CD14-positive monocyte (primary cell): Measurements from ENCODE around the gene DNAAF5. TPM values are rescaled to one million over a fixed set of nuclear protein-coding genes. Genes with fewer than 3 reads are reported as not detected.

Experiments used
- DNase-seq, 3 donors: peaks; one replicate each; pipeline ENCODE4 v3.0.0-alpha.2; 2011 to 2022
- H2AFZ ChIP-seq: 2 replicates; pipeline ENCODE4 v1.6.0; 2012; ENCODE audit warnings: mild to moderate bottlenecking, low read depth, low read length, inconsistent platforms; ENCODE audit not compliant: insufficient read depth, poor library complexity, severe bottlenecking
- H3K27ac ChIP-seq, 2 donors: 1 replicate in 1 of 2; 2 replicates in 1 of 2; pipeline ENCODE4 v1.5.1; 2012 to 2013; ENCODE audit warnings: low read length in 2 of 2, control low read depth in 1 of 2, inconsistent platforms in 1 of 2, low read depth in 1 of 2, mild to moderate bottlenecking in 1 of 2
- H3K27me3 ChIP-seq, 2 donors: one replicate each; pipeline versions ENCODE4 v1.6.0 to v1.6.1; 2011 to 2013; ENCODE audit warnings: low read length in 2 of 2; ENCODE audit not compliant: control insufficient read depth in 2 of 2, insufficient read depth in 2 of 2
- H3K36me3 ChIP-seq, 2 donors: replicated peaks in 1 of 2; 1 replicate in 1 of 2; 2 replicates in 1 of 2; pipeline versions ENCODE4 v1.5.1 to v1.6.1; 2012 to 2013; ENCODE audit warnings: low read length in 2 of 2, control low read depth in 1 of 2, inconsistent platforms in 1 of 2, mild to moderate bottlenecking in 1 of 2; ENCODE audit not compliant: insufficient read depth in 2 of 2, control insufficient read depth in 1 of 2
- H3K4me1 ChIP-seq, 2 donors: 1 replicate in 1 of 2; 2 replicates in 1 of 2; pipeline versions ENCODE4 v1.5.1 to v1.6.1; 2012 to 2013; ENCODE audit warnings: low read length in 2 of 2, control low read depth in 1 of 2, inconsistent platforms in 1 of 2, mild to moderate bottlenecking in 1 of 2, moderate library complexity in 1 of 2; ENCODE audit not compliant: insufficient read depth in 2 of 2, control insufficient read depth in 1 of 2
- H3K4me2 ChIP-seq: replicated peaks from 2 replicates; pipeline ENCODE3; 2012; ENCODE audit warnings: low read length, moderate library complexity, mild to moderate bottlenecking; ENCODE audit not compliant: poor library complexity, severe bottlenecking; ENCODE audit errors: extremely low read depth
- H3K4me3 ChIP-seq, 3 experiments: fragments of 200-600 bp in 1 of 3; sonication (generic) in 1 of 3; replicated peaks in 1 of 3; 1 replicate in 2 of 3; 2 replicates in 1 of 3; pipeline ENCODE4 v1.5.1; 2011 to 2013; ENCODE audit warnings: low read length in 3 of 3, mild to moderate bottlenecking in 3 of 3, control low read depth in 2 of 3, low read depth in 2 of 3, inconsistent platforms in 1 of 3, moderate library complexity in 1 of 3
- H3K79me2 ChIP-seq: 2 replicates; pipeline ENCODE4 v1.6.0; 2012; ENCODE audit warnings: mild to moderate bottlenecking, control low read depth, inconsistent platforms, low read length, moderate library complexity; ENCODE audit not compliant: insufficient read depth
- H3K9ac ChIP-seq: 2 replicates; pipeline ENCODE4 v1.6.0; 2017; ENCODE audit warnings: low read length, mild to moderate bottlenecking; ENCODE audit not compliant: insufficient read depth, poor library complexity, severe bottlenecking
- H3K9me3 ChIP-seq, 2 donors: replicated peaks in 1 of 2; 1 replicate in 1 of 2; 2 replicates in 1 of 2; pipeline versions ENCODE4 v1.5.1 to v1.6.1; 2012 to 2013; ENCODE audit warnings: low read length in 2 of 2, control low read depth in 1 of 2; ENCODE audit not compliant: control insufficient read depth in 1 of 2, insufficient read depth in 1 of 2
- H4K20me1 ChIP-seq: 2 replicates; pipeline ENCODE4 v1.6.0; 2012; ENCODE audit warnings: mild to moderate bottlenecking, low read length, control low read depth, moderate library complexity; ENCODE audit not compliant: insufficient read depth
- H3K27ac Mint-ChIP-seq, 7 donors: one replicate each; pipeline ENCODE4 v1.8.0; 2020; ENCODE audit warnings: mild to moderate bottlenecking in 7 of 7, mixed read lengths in 7 of 7, moderate library complexity in 6 of 7, inconsistent platforms in 2 of 7
- H3K27me3 Mint-ChIP-seq, 3 donors: one replicate each; pipeline ENCODE4 v1.8.0; 2021 to 2022; ENCODE audit warnings: low read depth in 3 of 3, mild to moderate bottlenecking in 3 of 3, mixed read lengths in 3 of 3, moderate library complexity in 3 of 3, inconsistent platforms in 1 of 3
- H3K36me3 Mint-ChIP-seq, 2 donors: one replicate each; pipeline ENCODE4 v1.8.0; 2020; ENCODE audit warnings: mixed read lengths in 2 of 2, inconsistent platforms in 1 of 2, mild to moderate bottlenecking in 1 of 2
- H3K4me1 Mint-ChIP-seq: one replicate; pipeline ENCODE4 v1.8.0; 2020; ENCODE audit warnings: mild to moderate bottlenecking, mixed read lengths
- H3K4me3 Mint-ChIP-seq, 2 donors: one replicate each; pipeline ENCODE4 v1.8.0; 2020; ENCODE audit warnings: mild to moderate bottlenecking in 2 of 2, mixed read lengths in 2 of 2, moderate library complexity in 1 of 2
- H3K9me3 Mint-ChIP-seq, 7 donors: one replicate each; pipeline ENCODE4 v1.8.0; 2020 to 2022; ENCODE audit warnings: mixed read lengths in 7 of 7, mild to moderate bottlenecking in 6 of 7, moderate library complexity in 6 of 7, inconsistent platforms in 2 of 7
- WGBS: methylation state at CpG from one replicate; pipeline ENCODE4 v1.1.5; 2013; ENCODE audit warnings: missing lambda C conversion rate; ENCODE audit not compliant: insufficient coverage; 5-methylcytosine and 5-hydroxymethylcytosine counted together
- intact Hi-C, 2 donors: fragments of 100-400 bp; cut with micrococcal nuclease; formaldehyde crosslinking; loops; one replicate each; pipeline versions ENCODE4 v1.15.0 to v1.15.1; 2023
- polyA plus RNA-seq, 3 donors: library from polyadenylated mRNA; depleted of rRNA in 1 of 3; unstranded in 2 of 3; stranded (reverse) in 1 of 3; fragments of 300-500 nt in 2 of 3; fragments of >200 nt in 1 of 3; fragmentation: Illumina TruSeq in 2 of 3; gene quantifications; 1 replicate in 2 of 3; 2 replicates in 1 of 3; pipeline ENCODE4 v1.2.3, GENCODE V29; 2012 to 2021
- TF ChIP-seq, protein P1 (sequence below): fragments of 200-600 bp; IDR thresholded peaks from one replicate; pipeline ENCODE4 v1.8.0; 2022; ENCODE audit warnings: antibody characterized with exemption, mild to moderate bottlenecking

The DNAAF5 gene
- polyA plus RNA-seq, 3 donors: 1.2 to 9.6 (median 2.0) TPM

DNA sequence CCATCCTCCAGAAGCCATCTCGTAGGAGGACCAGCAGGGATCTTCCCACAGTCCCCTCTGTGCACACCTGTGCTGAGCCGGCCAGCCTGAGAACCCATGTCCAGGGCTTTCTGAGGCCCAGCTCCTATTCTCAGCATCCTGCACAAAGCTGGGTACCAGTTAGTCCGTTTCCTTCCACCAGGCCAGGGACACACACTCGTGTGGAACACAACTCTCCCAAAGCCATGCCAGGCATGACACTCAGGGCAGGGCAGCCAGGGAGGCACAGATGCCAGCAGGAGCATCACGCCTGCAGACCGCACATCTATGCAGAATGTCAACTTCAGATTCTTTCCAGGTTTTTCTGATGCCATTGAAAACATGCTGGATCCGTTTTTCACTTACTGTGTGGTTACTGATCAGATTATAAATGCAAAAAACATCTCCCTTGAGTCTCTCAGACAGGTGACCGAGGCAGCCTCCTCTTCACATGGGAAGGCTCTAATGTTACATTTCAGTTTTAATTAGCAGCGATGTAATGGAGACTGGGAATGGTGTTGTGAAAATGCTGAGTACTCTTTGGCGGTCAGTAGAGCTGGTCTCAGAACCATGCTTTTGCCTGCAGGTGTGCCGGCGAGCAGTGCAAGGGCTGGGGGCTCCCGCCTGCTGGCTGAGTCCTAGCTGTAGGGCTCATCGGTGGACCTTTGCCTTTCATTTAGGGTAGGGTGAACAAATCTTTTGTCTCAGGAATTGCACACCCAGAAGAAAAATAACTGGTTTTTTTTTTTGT is 102.5 kb downstream of the DNAAF5 start:
- TF ChIP-seq, protein P1, sequence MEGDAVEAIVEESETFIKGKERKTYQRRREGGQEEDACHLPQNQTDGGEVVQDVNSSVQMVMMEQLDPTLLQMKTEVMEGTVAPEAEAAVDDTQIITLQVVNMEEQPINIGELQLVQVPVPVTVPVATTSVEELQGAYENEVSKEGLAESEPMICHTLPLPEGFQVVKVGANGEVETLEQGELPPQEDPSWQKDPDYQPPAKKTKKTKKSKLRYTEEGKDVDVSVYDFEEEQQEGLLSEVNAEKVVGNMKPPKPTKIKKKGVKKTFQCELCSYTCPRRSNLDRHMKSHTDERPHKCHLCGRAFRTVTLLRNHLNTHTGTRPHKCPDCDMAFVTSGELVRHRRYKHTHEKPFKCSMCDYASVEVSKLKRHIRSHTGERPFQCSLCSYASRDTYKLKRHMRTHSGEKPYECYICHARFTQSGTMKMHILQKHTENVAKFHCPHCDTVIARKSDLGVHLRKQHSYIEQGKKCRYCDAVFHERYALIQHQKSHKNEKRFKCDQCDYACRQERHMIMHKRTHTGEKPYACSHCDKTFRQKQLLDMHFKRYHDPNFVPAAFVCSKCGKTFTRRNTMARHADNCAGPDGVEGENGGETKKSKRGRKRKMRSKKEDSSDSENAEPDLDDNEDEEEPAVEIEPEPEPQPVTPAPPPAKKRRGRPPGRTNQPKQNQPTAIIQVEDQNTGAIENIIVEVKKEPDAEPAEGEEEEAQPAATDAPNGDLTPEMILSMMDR: no peak
- H3K4me3 ChIP-seq: no peak overlapping the region
- H3K27me3 Mint-ChIP-seq: peaks cover 13 to 35% (median 23%) of the 10 kb centered on the region in 3 donors
- no peaks in the 10 kb centered on the region for H3K27me3 ChIP-seq
- H3K4me2 ChIP-seq: no peak overlapping the region
- H3K36me3 ChIP-seq: peaks cover 0 to 43% of the 10 kb centered on the region in 2 donors
- peaks cover 96% of the 10 kb centered on the region for H4K20me1 ChIP-seq
- peaks cover 50% of the 10 kb centered on the region for H3K79me2 ChIP-seq
- no peaks in the 10 kb centered on the region for H3K9me3 ChIP-seq
- intact Hi-C loops: no loop called here
- no peak for DNase-seq
- no peak overlapping the region for H3K27ac ChIP-seq
- H2AFZ ChIP-seq: no peak overlapping the region
- peak overlapping the region in 1 of 2 donors; percentile 7 for H3K4me3 Mint-ChIP-seq
- peaks cover 10 to 16% of the 10 kb centered on the region in 2 donors for H3K4me1 ChIP-seq
- H3K27ac Mint-ChIP-seq: no peak overlapping the region
- WGBS: over 99% methylated on average over 13 of the region's 14 CpGs
- H3K36me3 Mint-ChIP-seq: peaks cover 39 to 67% of the 10 kb centered on the region in 2 donors
- H3K9ac ChIP-seq: no peak overlapping the region
- peaks cover 0 to 2% (median 0%) of the 10 kb centered on the region in 7 donors for H3K9me3 Mint-ChIP-seq
- H3K4me1 Mint-ChIP-seq: peaks cover 23% of the 10 kb centered on the region

DNA sequence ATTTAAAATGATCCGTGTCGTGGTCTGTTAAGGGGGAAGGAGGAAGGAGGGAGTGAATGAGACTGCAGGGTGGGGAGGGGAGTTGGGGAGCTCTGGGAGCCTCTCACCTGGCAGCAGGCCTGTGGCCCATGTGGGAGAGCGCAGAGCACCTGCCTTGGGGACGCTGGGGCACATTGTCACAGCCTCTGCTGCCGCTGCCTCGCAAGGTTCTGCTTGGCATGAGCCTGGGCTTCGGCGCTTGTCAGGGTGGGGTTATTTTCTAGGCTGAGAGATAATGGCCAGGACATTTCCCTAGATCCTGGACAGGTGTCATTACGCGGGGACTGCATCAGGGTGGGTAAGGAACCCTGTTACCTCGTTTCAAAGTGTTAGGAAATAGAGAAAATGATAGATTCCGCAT is 103.6 kb downstream of the DNAAF5 start:
- H3K4me3 Mint-ChIP-seq: no peak overlapping the region
- intact Hi-C loops: no loop called here
- H3K36me3 ChIP-seq: peaks cover 0 to 39% of the 10 kb centered on the region in 2 donors
- no peaks in the 10 kb centered on the region for H3K9me3 ChIP-seq
- H3K27me3 ChIP-seq: no peaks in the 10 kb centered on the region
- H3K4me2 ChIP-seq: no peak overlapping the region
- no peak overlapping the region for H3K4me3 ChIP-seq
- no peak overlapping the region for H2AFZ ChIP-seq
- H3K4me1 Mint-ChIP-seq: peaks cover 23% of the 10 kb centered on the region
- TF ChIP-seq, protein P1: no peak
- H3K36me3 Mint-ChIP-seq: peaks cover 42 to 68% of the 10 kb centered on the region in 2 donors
- DNase-seq: no peak
- no peak overlapping the region for H3K9ac ChIP-seq
- peaks cover 42% of the 10 kb centered on the region for H3K79me2 ChIP-seq
- no peak overlapping the region for H3K27ac Mint-ChIP-seq
- H3K27ac ChIP-seq: no peak overlapping the region
- peaks cover 0 to 2% (median 0%) of the 10 kb centered on the region in 7 donors for H3K9me3 Mint-ChIP-seq
- H3K27me3 Mint-ChIP-seq: peaks cover 13 to 35% (median 23%) of the 10 kb centered on the region in 3 donors
- H4K20me1 ChIP-seq: peaks cover 96% of the 10 kb centered on the region
- 83% methylated on average over 8 of the region's 12 CpGs for WGBS
- peaks cover 10 to 16% of the 10 kb centered on the region in 2 donors for H3K4me1 ChIP-seq
